Mucosa of gallbladder (tissue), 1 donor: ENCODE data around the gene TSBP1. TPM values are rescaled to one million over a fixed set of nuclear protein-coding genes. Genes with fewer than 3 reads are reported as not detected.
A peak's percentile ranks its signal among the peaks of the same experiment; 100 is the strongest.

ENCODE experiments used
- DNase-seq: peaks from one replicate; pipeline ENCODE4 v3.0.0-alpha.2; 2020; ENCODE audit warnings: low spot score
- total RNA-seq: library from RNA; stranded (reverse); gene quantifications from one replicate; pipeline ENCODE4 v1.2.1, GENCODE V29; 2021
- donor health status: DM: no; HTN: no; CAD: no.

TSBP1 gene
- not detected for total RNA-seq

GRCh38 chr6:32371803-32372202 lies at the start of gene TSBP1:
Gene TSBP1, minus strand, starts transcription at chr6:32371903. Its CDS starts 197 bp downstream, at chr6:32371706.
- no peak for DNase-seq

- no peak for DNase-seq
Observed at GRCh38 chr6:32416036-32416435, 44.3 kb upstream of the TSBP1 start.

GRCh38 chr6:32415521-32416019 lies 43.9 kb upstream of the TSBP1 start:
- DNase-seq: peak; percentile 80

GRCh38 chr6:32413427-32414047 lies 41.8 kb upstream of the TSBP1 start:
- peak; percentile 79 for DNase-seq

- DNase-seq: no peak
Observed at GRCh38 chr6:32411566-32412327, 40.0 kb upstream of the TSBP1 start.

- DNase-seq: no peak
Observed at GRCh38 chr6:32410906-32411305, 39.2 kb upstream of the TSBP1 start.

GRCh38 chr6:32406857-32407256 lies 35.2 kb upstream of the TSBP1 start, which contains the start of gene BTNL2:
Gene BTNL2, minus strand, starts transcription at chr6:32407181. Its CDS starts 58 bp downstream, at chr6:32407123.
- no peak for DNase-seq

GRCh38 chr6:32406197-32406596 lies 34.5 kb upstream of the TSBP1 start:
- no peak for DNase-seq

- no peak for DNase-seq
Observed at GRCh38 chr6:32405656-32406055, 34.0 kb upstream of the TSBP1 start.

GRCh38 chr6:32402812-32403211 lies 31.1 kb upstream of the TSBP1 start:
- no peak for DNase-seq

GRCh38 chr6:32401284-32401963 lies 29.7 kb upstream of the TSBP1 start:
- no peak for DNase-seq

GRCh38 chr6:32397252-32397920 lies 25.7 kb upstream of the TSBP1 start:
- DNase-seq: no peak

GRCh38 chr6:32396028-32396427 lies 24.3 kb upstream of the TSBP1 start:
- DNase-seq: no peak

- DNase-seq: no peak
Observed at GRCh38 chr6:32393665-32394420, 22.1 kb upstream of the TSBP1 start.

GRCh38 chr6:32391505-32391904 lies 19.8 kb upstream of the TSBP1 start:
- DNase-seq: no peak

GRCh38 chr6:32387589-32388340 lies 16.1 kb upstream of the TSBP1 start:
- peak; percentile 15 for DNase-seq

- DNase-seq: no peak
Observed at GRCh38 chr6:32386040-32386439, 14.3 kb upstream of the TSBP1 start.

GRCh38 chr6:32382757-32383420 lies 11.2 kb upstream of the TSBP1 start:
- no peak for DNase-seq

- no peak for DNase-seq
Observed at GRCh38 chr6:32379545-32379944, 7.8 kb upstream of the TSBP1 start.
